A549 (cell line): ENCODE measurements around the gene RABEP1.

ENCODE experiments used
- CBX8 ChIP-seq: fragments of 200-600 bp; sonication (generic); IDR thresholded peaks from 2 replicates; pipeline ENCODE4 v1.6.1; 2016
- ELK1 ChIP-seq: fragments of 150-350 bp; IDR thresholded peaks from 2 replicates; pipeline ENCODE4 v1.6.1; 2014; ENCODE audit warnings: low read depth, mild to moderate bottlenecking, low read length
- EP300 ChIP-seq, 2 experiments: fragments of >200 bp; sonication (Bioruptor Twin); formaldehyde crosslinking; IDR thresholded peaks; 2 replicates in 1 of 2; 3 replicates in 1 of 2; pipeline ENCODE4 v1.6.1; 2016 to 2017
- GATA3 ChIP-seq: IDR thresholded peaks from 2 replicates; pipeline ENCODE4 v1.6.1; 2012; ENCODE audit warnings: borderline replicate concordance
- JUN ChIP-seq, 2 experiments: fragments of >200 bp; sonication (Bioruptor Twin); formaldehyde crosslinking; IDR thresholded peaks; 2 replicates in 1 of 2; 3 replicates in 1 of 2; pipeline ENCODE4 v1.6.1; 2016 to 2017
- MYC ChIP-seq: IDR thresholded peaks from 2 replicates; pipeline ENCODE4 v1.6.1; 2012; ENCODE audit warnings: mild to moderate bottlenecking, inconsistent platforms, low read length, improper control_type of control experiment, borderline replicate concordance
- NR3C1 ChIP-seq: fragments of >200 bp; sonication (Bioruptor Twin); formaldehyde crosslinking; IDR thresholded peaks from 3 replicates; pipeline ENCODE4 v1.6.1; 2017
- PHF8 ChIP-seq: fragments of 200-600 bp; sonication (generic); IDR thresholded peaks from 2 replicates; pipeline ENCODE4 v1.6.1; 2016; ENCODE audit warnings: low read depth, mild to moderate bottlenecking, antibody characterized with exemption, moderate library complexity, borderline replicate concordance
- POLR2A ChIP-seq: IDR thresholded peaks from 2 replicates; pipeline ENCODE4 v1.6.1; 2012; ENCODE audit warnings: mild to moderate bottlenecking, low read length
- POLR2AphosphoS2 ChIP-seq: conservative IDR thresholded peaks from 2 replicates; pipeline ENCODE4 v1.6.1; 2012; ENCODE audit warnings: low read length, improper control_type of control experiment, inconsistent platforms
- TFCP2L1 ChIP-seq: fragments of 250-450 bp; sonication (Bioruptor Pico); IDR thresholded peaks from 2 replicates; pipeline ENCODE4 v1.5.0; 2021; ENCODE audit warnings: mild to moderate bottlenecking
- TF ChIP-seq, protein P1 (sequence below): fragments of 200-600 bp; sonication (generic); IDR thresholded peaks from 2 replicates; pipeline ENCODE4 v1.6.1; 2016; ENCODE audit warnings: antibody characterized with exemption, mild to moderate bottlenecking, moderate library complexity
- TF ChIP-seq, protein P2 (sequence below): fragments of >200 bp; sonication (Bioruptor Twin); formaldehyde crosslinking; IDR thresholded peaks from 3 replicates; pipeline ENCODE4 v1.5.1; 2016
- TF ChIP-seq, protein P3 (sequence below): fragments of >200 bp; sonication (Bioruptor Twin); formaldehyde crosslinking; IDR thresholded peaks from 3 replicates; pipeline ENCODE4 v1.6.1; 2016

DNA sequence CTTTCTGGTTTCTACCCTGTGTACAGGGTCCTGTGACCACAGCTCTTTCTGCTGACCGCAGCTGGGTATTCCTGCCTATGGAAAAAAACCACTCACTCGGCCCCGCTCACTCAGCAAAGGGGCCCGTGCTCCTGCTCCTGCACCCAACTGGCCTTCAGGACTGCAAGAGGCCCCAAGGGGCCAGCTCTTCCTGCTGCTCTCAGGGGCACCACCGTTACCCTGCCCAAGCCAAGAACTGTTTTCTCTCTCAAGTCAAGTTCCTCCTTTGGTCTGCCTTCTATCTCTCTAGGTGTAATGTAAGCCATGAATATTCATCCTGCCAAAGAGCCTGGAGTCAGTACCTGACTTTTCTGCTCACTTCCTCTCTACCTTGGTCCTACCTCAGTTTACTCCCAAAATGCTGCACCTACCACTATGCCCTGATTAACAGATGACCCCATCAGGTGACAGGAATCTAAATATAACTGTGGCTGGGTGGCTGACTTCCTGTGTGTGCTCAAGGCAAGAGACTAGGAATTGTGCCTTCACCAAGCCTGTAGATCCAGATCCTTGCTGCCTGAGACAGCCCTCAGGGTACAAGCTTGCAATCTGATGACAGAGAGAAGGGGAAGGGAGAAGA, 27.1 kb upstream of the RABEP1 start:
- TF ChIP-seq CBX8 = no peak
- TF ChIP-seq EP300 (IDR thresholded peaks at IDR 0.05) = no peak
- TF ChIP-seq, protein P1, sequence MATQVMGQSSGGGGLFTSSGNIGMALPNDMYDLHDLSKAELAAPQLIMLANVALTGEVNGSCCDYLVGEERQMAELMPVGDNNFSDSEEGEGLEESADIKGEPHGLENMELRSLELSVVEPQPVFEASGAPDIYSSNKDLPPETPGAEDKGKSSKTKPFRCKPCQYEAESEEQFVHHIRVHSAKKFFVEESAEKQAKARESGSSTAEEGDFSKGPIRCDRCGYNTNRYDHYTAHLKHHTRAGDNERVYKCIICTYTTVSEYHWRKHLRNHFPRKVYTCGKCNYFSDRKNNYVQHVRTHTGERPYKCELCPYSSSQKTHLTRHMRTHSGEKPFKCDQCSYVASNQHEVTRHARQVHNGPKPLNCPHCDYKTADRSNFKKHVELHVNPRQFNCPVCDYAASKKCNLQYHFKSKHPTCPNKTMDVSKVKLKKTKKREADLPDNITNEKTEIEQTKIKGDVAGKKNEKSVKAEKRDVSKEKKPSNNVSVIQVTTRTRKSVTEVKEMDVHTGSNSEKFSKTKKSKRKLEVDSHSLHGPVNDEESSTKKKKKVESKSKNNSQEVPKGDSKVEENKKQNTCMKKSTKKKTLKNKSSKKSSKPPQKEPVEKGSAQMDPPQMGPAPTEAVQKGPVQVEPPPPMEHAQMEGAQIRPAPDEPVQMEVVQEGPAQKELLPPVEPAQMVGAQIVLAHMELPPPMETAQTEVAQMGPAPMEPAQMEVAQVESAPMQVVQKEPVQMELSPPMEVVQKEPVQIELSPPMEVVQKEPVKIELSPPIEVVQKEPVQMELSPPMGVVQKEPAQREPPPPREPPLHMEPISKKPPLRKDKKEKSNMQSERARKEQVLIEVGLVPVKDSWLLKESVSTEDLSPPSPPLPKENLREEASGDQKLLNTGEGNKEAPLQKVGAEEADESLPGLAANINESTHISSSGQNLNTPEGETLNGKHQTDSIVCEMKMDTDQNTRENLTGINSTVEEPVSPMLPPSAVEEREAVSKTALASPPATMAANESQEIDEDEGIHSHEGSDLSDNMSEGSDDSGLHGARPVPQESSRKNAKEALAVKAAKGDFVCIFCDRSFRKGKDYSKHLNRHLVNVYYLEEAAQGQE = no peak
- TF ChIP-seq MYC = no peak
- no peak for TF ChIP-seq ELK1
- TF ChIP-seq, protein P2, sequence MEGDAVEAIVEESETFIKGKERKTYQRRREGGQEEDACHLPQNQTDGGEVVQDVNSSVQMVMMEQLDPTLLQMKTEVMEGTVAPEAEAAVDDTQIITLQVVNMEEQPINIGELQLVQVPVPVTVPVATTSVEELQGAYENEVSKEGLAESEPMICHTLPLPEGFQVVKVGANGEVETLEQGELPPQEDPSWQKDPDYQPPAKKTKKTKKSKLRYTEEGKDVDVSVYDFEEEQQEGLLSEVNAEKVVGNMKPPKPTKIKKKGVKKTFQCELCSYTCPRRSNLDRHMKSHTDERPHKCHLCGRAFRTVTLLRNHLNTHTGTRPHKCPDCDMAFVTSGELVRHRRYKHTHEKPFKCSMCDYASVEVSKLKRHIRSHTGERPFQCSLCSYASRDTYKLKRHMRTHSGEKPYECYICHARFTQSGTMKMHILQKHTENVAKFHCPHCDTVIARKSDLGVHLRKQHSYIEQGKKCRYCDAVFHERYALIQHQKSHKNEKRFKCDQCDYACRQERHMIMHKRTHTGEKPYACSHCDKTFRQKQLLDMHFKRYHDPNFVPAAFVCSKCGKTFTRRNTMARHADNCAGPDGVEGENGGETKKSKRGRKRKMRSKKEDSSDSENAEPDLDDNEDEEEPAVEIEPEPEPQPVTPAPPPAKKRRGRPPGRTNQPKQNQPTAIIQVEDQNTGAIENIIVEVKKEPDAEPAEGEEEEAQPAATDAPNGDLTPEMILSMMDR = no peak
- no peak for TF ChIP-seq JUN (IDR thresholded peaks at IDR 0.05)
- no peak for TF ChIP-seq NR3C1
- TF ChIP-seq TFCP2L1 (CRISPR knock-in tag) = no peak
- TF ChIP-seq, protein P3, sequence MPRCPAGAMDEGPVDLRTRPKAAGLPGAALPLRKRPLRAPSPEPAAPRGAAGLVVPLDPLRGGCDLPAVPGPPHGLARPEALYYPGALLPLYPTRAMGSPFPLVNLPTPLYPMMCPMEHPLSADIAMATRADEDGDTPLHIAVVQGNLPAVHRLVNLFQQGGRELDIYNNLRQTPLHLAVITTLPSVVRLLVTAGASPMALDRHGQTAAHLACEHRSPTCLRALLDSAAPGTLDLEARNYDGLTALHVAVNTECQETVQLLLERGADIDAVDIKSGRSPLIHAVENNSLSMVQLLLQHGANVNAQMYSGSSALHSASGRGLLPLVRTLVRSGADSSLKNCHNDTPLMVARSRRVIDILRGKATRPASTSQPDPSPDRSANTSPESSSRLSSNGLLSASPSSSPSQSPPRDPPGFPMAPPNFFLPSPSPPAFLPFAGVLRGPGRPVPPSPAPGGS = no peak
- TF ChIP-seq PHF8 = no peak
- TF ChIP-seq POLR2AphosphoS2 = no peak
- TF ChIP-seq POLR2A = no peak
- TF ChIP-seq GATA3 = no peak
